ENCODE results near the gene MED13L. TPM values are rescaled to one million over a fixed set of nuclear protein-coding genes. Genes with fewer than 3 reads are reported as not detected.

MED13L gene
- total RNA-seq, 2 experiments from 2014 or later, result 39.5 to 41.8 TPM

GRCh38 chr12:116317986-116318575, 40.6 kb upstream of the MED13L start:
- Mint-ChIP-seq H3K4me3 (no peak overlapping the region), H3K27ac (no peak overlapping the region), H3K9me3 (no peaks in the 10 kb centered on the region), H3K27me3 (peaks cover 3% of the 10 kb centered on the region), H3K36me3 (ENCODE audit: low read depth) (no peaks in the 10 kb centered on the region), H3K4me1 (ENCODE audit: low read depth) (peaks cover 37% of the 10 kb centered on the region)
- CTCF ChIA-PET, result no interaction called here
- no peak for TF ChIP-seq CTCF (IDR thresholded peaks at IDR 0.05)
- ATAC-seq (no peak), DNase-seq (no peak)
- intact Hi-C loops (cut with micrococcal nuclease), result no loop called here
- POLR2A ChIA-PET, result interaction anchor here (1.4 kb wide), 1 partner anchor 10 kb away, joined by 3 read pairs; no protein-coding TSS in a partner anchor

- H3K36me3 Mint-ChIP-seq (ENCODE audit: low read depth), result no peaks in the 10 kb centered on the region
- ChIA-PET CTCF (no interaction called here), POLR2A (interaction anchor here (1.4 kb wide), 1 partner anchor 9 kb away, joined by 3 read pairs; no protein-coding TSS in a partner anchor)
- no peak for TF ChIP-seq CTCF (IDR thresholded peaks at IDR 0.05)
- no peaks in the 10 kb centered on the region for H3K9me3 Mint-ChIP-seq
- no peak overlapping the region for H3K4me3 Mint-ChIP-seq
- no peak overlapping the region for H3K27ac Mint-ChIP-seq
- H3K27me3 Mint-ChIP-seq, result peaks cover 3% of the 10 kb centered on the region
- ATAC-seq, result no peak
- intact Hi-C loops (cut with micrococcal nuclease), result no loop called here
- no peak for DNase-seq
- H3K4me1 Mint-ChIP-seq (ENCODE audit: low read depth), result peaks cover 37% of the 10 kb centered on the region
Measured at GRCh38 chr12:116317139-116317538, 39.6 kb upstream of the MED13L start.

GRCh38 chr12:116314477-116314876, 37.0 kb upstream of the MED13L start:
- no peak overlapping the region for H3K4me3 Mint-ChIP-seq
- CTCF ChIA-PET, result interaction anchor here (1.9 kb wide), 1 partner anchor 11 kb away, joined by 10 read pairs; no protein-coding TSS in a partner anchor
- DNase-seq (no peak), ATAC-seq (no peak)
- intact Hi-C loops (cut with micrococcal nuclease), result no loop called here
- H3K4me1 Mint-ChIP-seq (ENCODE audit: low read depth), result peaks cover 20% of the 10 kb centered on the region
- H3K27ac Mint-ChIP-seq, result no peak overlapping the region
- POLR2A ChIA-PET, result no interaction called here
- H3K36me3 Mint-ChIP-seq (ENCODE audit: low read depth), result no peaks in the 10 kb centered on the region
- TF ChIP-seq CTCF (IDR thresholded peaks at IDR 0.05), result no peak
- H3K9me3 Mint-ChIP-seq, result no peaks in the 10 kb centered on the region
- peaks cover 3% of the 10 kb centered on the region for H3K27me3 Mint-ChIP-seq

- Mint-ChIP-seq H3K36me3 (ENCODE audit: low read depth) (no peaks in the 10 kb centered on the region), H3K9me3 (peaks cover 4% of the 10 kb centered on the region), H3K27me3 (peaks cover 3% of the 10 kb centered on the region), H3K4me1 (ENCODE audit: low read depth) (peaks cover 11% of the 10 kb centered on the region), H3K4me3 (no peak overlapping the region), H3K27ac (no peak overlapping the region)
- CTCF ChIA-PET, result interaction anchor here (0.7 to 1.9 kb wide), 2 partner anchors 10 to 13 kb away, joined by 3 to 10 read pairs; no protein-coding TSS in a partner anchor
- TF ChIP-seq CTCF (IDR thresholded peaks at IDR 0.05), result no peak
- POLR2A ChIA-PET, result no interaction called here
- intact Hi-C loops (cut with micrococcal nuclease), result no loop called here
- DNase-seq (no peak), ATAC-seq (no peak)
Measured at GRCh38 chr12:116313194-116313927, 35.9 kb upstream of the MED13L start.

GRCh38 chr12:116310082-116310481, 32.6 kb upstream of the MED13L start:
- peaks cover 4% of the 10 kb centered on the region for H3K9me3 Mint-ChIP-seq
- H3K4me3 Mint-ChIP-seq, result no peak overlapping the region
- no peaks in the 10 kb centered on the region for H3K36me3 Mint-ChIP-seq (ENCODE audit: low read depth)
- no peak overlapping the region for H3K27ac Mint-ChIP-seq
- DNase-seq (no peak), ATAC-seq (no peak)
- H3K4me1 Mint-ChIP-seq (ENCODE audit: low read depth), result peaks cover 3% of the 10 kb centered on the region
- intact Hi-C loops (cut with micrococcal nuclease), result no loop called here
- no peaks in the 10 kb centered on the region for H3K27me3 Mint-ChIP-seq
- TF ChIP-seq CTCF (IDR thresholded peaks at IDR 0.05), result no peak
- ChIA-PET POLR2A (interaction anchor here (1.0 to 1.2 kb wide), 2 partner anchors 9 to 168 kb away, joined by 3 read pairs; no protein-coding TSS in a partner anchor), CTCF (no interaction called here)

Data from activated CD8-positive, alpha-beta T cell treated with anti-CD3 and anti-CD28 coated beads for 36 hours (primary cell).